ACC112 (cell line): ENCODE data around the gene CD6.
"Not testable (repeated sequence)": the region's sequence is repeated elsewhere in the genome, so short reads cannot be mapped to it uniquely, and the experiment has no call there.

Experiments used
- H2AFZ ChIP-seq: fragments of 200-600 bp; sonication (generic); one replicate; pipeline ENCODE4 v1.6.0; 2017; ENCODE audit warnings: antibody characterized with exemption, low read length; ENCODE audit not compliant: unreplicated experiment
- H3K27ac ChIP-seq: fragments of 200-600 bp; sonication (generic); 2 replicates; pipeline ENCODE4 v1.5.1; 2014; ENCODE audit warnings: low read depth, mild to moderate bottlenecking, antibody characterized with exemption, low read length, moderate library complexity
- H3K27me3 ChIP-seq: fragments of 200-600 bp; sonication (generic); 2 replicates; pipeline ENCODE4 v1.6.1; 2014; ENCODE audit warnings: mild to moderate bottlenecking, antibody characterized with exemption, low read length, moderate library complexity, mixed read lengths; ENCODE audit not compliant: insufficient read depth
- H3K36me3 ChIP-seq: fragments of 200-600 bp; sonication (generic); 2 replicates; pipeline ENCODE4 v1.6.1; 2016; ENCODE audit warnings: mild to moderate bottlenecking, antibody characterized with exemption, low read length, moderate library complexity, mixed read lengths; ENCODE audit not compliant: insufficient read depth
- H3K4me1 ChIP-seq: fragments of 200-600 bp; sonication (generic); one replicate; pipeline ENCODE4 v1.6.1; 2016; ENCODE audit warnings: low read length, mixed read lengths; ENCODE audit not compliant: insufficient read depth, unreplicated experiment, control insufficient read depth
- H3K4me3 ChIP-seq: fragments of 200-600 bp; sonication (generic); 2 replicates; pipeline ENCODE4 v1.5.1; 2014; ENCODE audit warnings: mild to moderate bottlenecking, low read depth, low read length
- H3K79me2 ChIP-seq: fragments of 200-600 bp; sonication (generic); one replicate; pipeline ENCODE4 v1.6.0; 2016; ENCODE audit warnings: low read length; ENCODE audit not compliant: control insufficient read depth, unreplicated experiment, insufficient read depth

The CD6 gene

GRCh38 chr11:61056571-61056970 is 85.1 kb downstream of the CD6 start:
- H3K36me3 ChIP-seq, result no peaks in the 10 kb centered on the region
- H3K4me1 ChIP-seq, result peaks cover 10% of the 10 kb centered on the region
- no peak overlapping the region for H2AFZ ChIP-seq
- H3K27me3 ChIP-seq, result peaks cover 29% of the 10 kb centered on the region; the same call in 1 of the 2 replicates
- no peak overlapping the region for H3K4me3 ChIP-seq
- no peak overlapping the region for H3K27ac ChIP-seq
- no peaks in the 10 kb centered on the region for H3K79me2 ChIP-seq

GRCh38 chr11:61056981-61057380 is 85.5 kb downstream of the CD6 start:
- Histone ChIP-seq H3K4me1 (peaks cover 10% of the 10 kb centered on the region), H3K27ac (no peak overlapping the region), H3K27me3 (peaks cover 26% of the 10 kb centered on the region; the same call in 1 of the 2 replicates), H2AFZ (no peak overlapping the region), H3K4me3 (no peak overlapping the region), H3K79me2 (no peaks in the 10 kb centered on the region), H3K36me3 (no peaks in the 10 kb centered on the region)

- no peaks in the 10 kb centered on the region for H3K79me2 ChIP-seq
- peaks cover 20% of the 10 kb centered on the region; the same call in 1 of the 2 replicates for H3K27me3 ChIP-seq
- no peak overlapping the region for H3K27ac ChIP-seq
- H3K36me3 ChIP-seq, result no peaks in the 10 kb centered on the region
- H3K4me1 ChIP-seq, result peaks cover 10% of the 10 kb centered on the region
- H2AFZ ChIP-seq, result no peak overlapping the region
- no peak overlapping the region for H3K4me3 ChIP-seq
Measured at GRCh38 chr11:61057615-61058014, 86.1 kb downstream of the CD6 start.

GRCh38 chr11:61058583-61059259 is 87.2 kb downstream of the CD6 start:
- Histone ChIP-seq H3K36me3 (no peaks in the 10 kb centered on the region), H3K79me2 (no peaks in the 10 kb centered on the region), H3K27me3 (0 out of 2 replicates have a peak, but pooled peaks cover 9% of the 10 kb centered on the region), H2AFZ (no peak overlapping the region), H3K4me3 (no peak overlapping the region), H3K27ac (no peak overlapping the region), H3K4me1 (peaks cover 10% of the 10 kb centered on the region)

- H3K79me2 ChIP-seq, result no peaks in the 10 kb centered on the region
- H3K27me3 ChIP-seq, result 0 out of 2 replicates have a peak, but pooled peaks cover 6% of the 10 kb centered on the region
- no peak overlapping the region for H3K27ac ChIP-seq
- no peak overlapping the region for H2AFZ ChIP-seq
- no peaks in the 10 kb centered on the region for H3K36me3 ChIP-seq
- no peak overlapping the region for H3K4me3 ChIP-seq
- peaks cover 10% of the 10 kb centered on the region for H3K4me1 ChIP-seq
Measured at GRCh38 chr11:61059260-61059752, 87.8 kb downstream of the CD6 start.

GRCh38 chr11:61061081-61061826 is 89.8 kb downstream of the CD6 start:
- no peak overlapping the region for H3K4me3 ChIP-seq

GRCh38 chr11:61062181-61062930 is 90.9 kb downstream of the CD6 start:
- H3K27ac ChIP-seq, result no peak overlapping the region

More at GRCh38 chr11:61061081-61061826, 89.8 kb downstream of the CD6 start:
- Histone ChIP-seq H2AFZ (no peak overlapping the region), H3K79me2 (no peaks in the 10 kb centered on the region), H3K27ac (no peak overlapping the region), H3K4me1 (peaks cover 10% of the 10 kb centered on the region), H3K27me3 (no peaks in the 10 kb centered on the region), H3K36me3 (no peaks in the 10 kb centered on the region)

GRCh38 chr11:61065236-61065635 is 93.8 kb downstream of the CD6 start:
- not testable (repeated sequence) for H3K27me3 ChIP-seq, H3K4me1 ChIP-seq, H2AFZ ChIP-seq, H3K79me2 ChIP-seq, H3K27ac ChIP-seq, H3K4me3 ChIP-seq, H3K36me3 ChIP-seq

More at GRCh38 chr11:61062181-61062930, 90.9 kb downstream of the CD6 start:
- 0 out of 2 replicates have a peak, but pooled peaks cover 5% of the 10 kb centered on the region for H3K27me3 ChIP-seq
- H3K4me3 ChIP-seq, result no peak overlapping the region
- peaks cover 10% of the 10 kb centered on the region for H3K4me1 ChIP-seq
- no peak overlapping the region for H2AFZ ChIP-seq
- no peaks in the 10 kb centered on the region for H3K36me3 ChIP-seq
- no peaks in the 10 kb centered on the region for H3K79me2 ChIP-seq

GRCh38 chr11:61065955-61066638 is 94.6 kb downstream of the CD6 start:
- H2AFZ ChIP-seq, result no peak overlapping the region
- H3K27ac ChIP-seq, result no peak overlapping the region

GRCh38 chr11:61066645-61067044 is 95.2 kb downstream of the CD6 start:
- Histone ChIP-seq H3K79me2 (no peaks in the 10 kb centered on the region), H3K27me3 (0 out of 2 replicates have a peak, but pooled peaks cover 5% of the 10 kb centered on the region), H3K36me3 (no peaks in the 10 kb centered on the region), H3K27ac (no peak overlapping the region), H2AFZ (no peak overlapping the region), H3K4me1 (no peaks in the 10 kb centered on the region), H3K4me3 (no peak overlapping the region)

More at GRCh38 chr11:61065955-61066638, 94.6 kb downstream of the CD6 start:
- Histone ChIP-seq H3K79me2 (no peaks in the 10 kb centered on the region), H3K27me3 (0 out of 2 replicates have a peak, but pooled peaks cover 5% of the 10 kb centered on the region), H3K36me3 (no peaks in the 10 kb centered on the region), H3K4me1 (peaks cover 2% of the 10 kb centered on the region), H3K4me3 (no peak overlapping the region)
